Measurements from ENCODE around the gene SLC25A15.

GRCh38 chr13:40776232-40776631 is 13.2 kb upstream of the SLC25A15 start:
- TF ChIP-seq CTCF (IDR thresholded peaks at IDR 0.05) (no peak), POLR2A (IDR thresholded peaks at IDR 0.05) (no peak)

All from Peyer's patch (tissue), 4 donors.